Amygdala (tissue), 56 donors: ENCODE measurements around the gene C3orf52.

Source experiments
- DNase-seq, 56 donors: peaks; one replicate each; lab custom pipeline; 2025; lab: John Stamatoyannopoulos, UW

C3orf52 gene

DNA sequence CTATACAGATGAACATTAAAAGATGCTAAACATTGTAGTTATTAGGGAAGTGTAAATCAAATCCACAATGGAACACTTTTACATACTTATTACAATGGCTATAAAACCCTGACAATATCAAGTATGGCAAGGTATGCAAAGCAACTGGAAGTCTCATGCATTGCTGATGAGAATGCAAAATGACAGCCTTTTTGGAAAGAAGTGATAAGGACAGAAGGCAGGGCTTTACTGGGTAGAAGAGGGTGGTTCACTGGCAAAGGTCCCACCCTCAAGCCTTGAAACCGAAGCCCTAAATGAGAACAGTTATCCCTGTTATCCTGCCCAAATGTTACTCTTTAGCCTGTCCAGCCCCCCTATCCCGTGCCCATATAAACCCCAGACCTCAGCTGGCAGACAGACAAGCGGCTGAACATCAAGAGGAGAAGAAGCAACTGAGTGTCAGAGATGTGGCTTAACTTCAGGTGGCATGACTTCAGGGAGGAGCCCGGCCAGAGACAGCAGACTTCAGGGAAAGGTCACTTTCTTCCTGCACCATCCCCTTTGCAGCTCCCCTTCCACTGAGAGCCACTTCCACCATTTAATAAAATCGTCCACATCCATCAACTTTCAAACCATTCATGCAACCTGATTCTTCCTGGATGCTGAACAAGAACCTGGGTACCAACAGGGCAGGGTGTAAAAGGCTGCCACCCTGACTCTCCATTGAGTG is 47.6 kb downstream of the C3orf52 start:
- no peak for DNase-seq

GRCh38 chr3:112134335-112135124 is 48.3 kb downstream of the C3orf52 start:
- DNase-seq, result no peak

DNA sequence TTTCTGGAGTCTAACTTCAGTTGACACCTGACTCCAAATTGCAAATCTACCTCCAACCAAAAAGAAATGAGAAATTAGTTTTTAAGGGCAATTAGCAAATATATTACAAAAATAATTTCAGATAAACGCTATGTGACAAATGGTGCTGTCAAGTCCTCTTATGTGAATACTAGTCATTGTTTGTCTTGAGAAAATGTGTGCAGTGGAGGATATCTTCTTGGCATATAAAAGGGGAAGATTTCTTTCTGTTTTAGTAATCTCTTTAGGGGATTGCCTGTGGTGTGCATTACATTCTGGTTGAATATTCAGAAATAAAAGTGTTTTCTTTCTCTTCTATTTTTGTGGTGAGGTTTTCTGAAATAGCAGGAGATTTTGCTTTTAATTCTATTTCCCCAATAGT is 49.9 kb downstream of the C3orf52 start:
- no peak for DNase-seq

- peak in 37 of 56 donors; percentile 3 to 70 (median 29) for DNase-seq
These were observed 50.9 kb downstream of the C3orf52 start for GRCh38 chr3:112136959-112137693.

DNA sequence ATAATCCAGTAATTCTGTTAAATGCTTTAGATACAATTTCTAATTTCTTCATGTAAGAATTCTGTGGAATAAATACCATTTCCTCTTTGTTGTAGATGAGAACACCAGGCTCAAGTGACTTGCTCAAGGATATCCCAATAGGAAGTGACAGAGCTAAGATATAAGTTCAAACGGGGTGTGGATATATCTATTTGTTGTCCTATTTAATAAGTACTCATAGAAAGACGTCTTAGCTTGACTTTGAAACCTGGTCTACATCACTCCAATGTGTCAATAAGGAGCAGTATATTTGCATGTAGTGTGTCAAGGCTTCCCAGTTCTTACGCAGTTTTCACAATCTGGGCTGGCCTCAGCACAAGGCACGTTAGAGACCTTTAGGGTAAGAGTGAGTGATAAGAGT is 51.6 kb downstream of the C3orf52 start:
- DNase-seq, result no peak

GRCh38 chr3:112138219-112138969 is 52.2 kb downstream of the C3orf52 start:
- no peak for DNase-seq

- DNase-seq, result no peak
These were observed 54.4 kb downstream of the C3orf52 start for GRCh38 chr3:112140584-112140983.

DNA sequence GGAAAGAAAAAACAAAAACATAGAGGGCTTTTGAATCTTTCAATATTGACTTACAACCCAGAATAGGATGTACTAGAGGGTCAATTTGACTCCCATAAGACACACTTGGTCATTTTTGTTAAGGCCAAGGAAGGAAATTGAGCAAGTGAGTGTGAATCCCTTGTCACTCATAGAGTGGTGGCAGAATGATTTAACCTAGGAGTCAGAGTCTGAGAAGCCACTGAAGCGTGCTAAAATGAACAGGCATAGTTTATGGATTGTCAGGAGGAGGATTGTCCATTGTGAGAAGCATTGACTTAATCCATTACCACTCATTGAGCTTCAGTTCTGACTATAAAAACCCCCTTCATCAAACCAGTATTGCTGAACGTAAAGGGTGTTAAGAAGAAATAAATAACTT is 55.1 kb downstream of the C3orf52 start:
- DNase-seq, result no peak

- no peak for DNase-seq
These were observed 57.1 kb downstream of the C3orf52 start for GRCh38 chr3:112143251-112143650.

DNA sequence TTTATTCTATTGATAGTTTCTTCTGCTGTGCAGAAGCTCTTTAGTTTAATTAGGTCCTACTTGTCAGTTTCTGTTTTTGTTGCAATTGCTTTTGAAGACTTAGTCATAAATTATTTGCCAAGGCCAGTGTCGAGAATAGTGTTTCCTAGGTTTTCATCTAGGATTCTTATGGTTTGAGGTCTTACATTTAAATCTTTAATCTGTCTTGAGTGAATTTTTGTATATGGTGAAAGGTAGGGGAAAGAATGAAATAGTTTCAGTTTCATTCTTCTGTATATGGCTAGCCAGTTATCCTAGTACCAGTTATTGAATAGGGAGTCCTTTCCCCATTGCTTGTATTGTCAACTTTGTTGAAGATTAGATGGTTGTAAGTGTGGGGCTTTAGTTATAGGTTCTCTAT is 57.5 kb downstream of the C3orf52 start:
- DNase-seq, result no peak

DNA sequence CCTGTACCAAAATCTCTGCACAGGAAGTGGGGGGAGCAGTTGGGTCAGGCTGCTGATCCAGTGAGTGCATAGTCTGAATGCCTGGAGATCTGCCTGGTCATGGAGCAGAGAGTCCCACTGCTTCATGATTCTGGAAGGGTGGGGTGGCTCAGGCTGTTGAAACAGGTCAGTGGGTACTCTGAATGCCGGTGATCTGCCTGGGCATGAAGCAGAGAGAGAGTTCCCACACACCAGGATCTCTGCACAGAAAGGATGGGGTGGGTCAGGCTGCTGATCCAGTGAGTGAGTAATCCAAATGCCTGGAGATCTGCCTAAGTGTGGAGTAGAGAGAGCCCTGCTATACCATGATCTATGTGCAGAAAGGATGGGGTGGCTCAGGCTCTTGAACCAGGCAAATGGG is 62.9 kb downstream of the C3orf52 start:
- no peak for DNase-seq

DNA sequence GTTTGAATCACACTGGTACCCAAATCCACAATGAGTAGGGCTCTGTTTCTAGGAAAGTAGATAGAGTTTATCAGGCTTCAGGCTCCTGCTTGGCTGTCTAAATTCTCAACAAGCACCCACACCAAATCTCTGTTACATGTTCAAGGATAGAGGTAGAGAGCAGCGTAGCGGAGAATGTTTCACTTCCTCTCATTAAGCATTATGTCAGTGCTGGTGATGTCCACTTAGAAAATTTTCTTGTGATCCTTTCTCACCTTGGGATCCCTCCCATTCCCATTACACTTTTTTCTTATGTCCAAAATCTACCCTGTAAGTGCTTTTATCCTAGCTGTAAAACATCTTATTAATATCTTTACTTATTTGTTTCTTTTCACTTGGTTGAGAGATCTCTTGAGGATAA is 81.6 kb downstream of the C3orf52 start:
- no peak for DNase-seq
